ENCODE results near the gene COBL.

The COBL gene

GRCh38 chr7:51270965-51271364 is 45.6 kb downstream of the COBL start:
- DNase-seq, result no peak

DNA sequence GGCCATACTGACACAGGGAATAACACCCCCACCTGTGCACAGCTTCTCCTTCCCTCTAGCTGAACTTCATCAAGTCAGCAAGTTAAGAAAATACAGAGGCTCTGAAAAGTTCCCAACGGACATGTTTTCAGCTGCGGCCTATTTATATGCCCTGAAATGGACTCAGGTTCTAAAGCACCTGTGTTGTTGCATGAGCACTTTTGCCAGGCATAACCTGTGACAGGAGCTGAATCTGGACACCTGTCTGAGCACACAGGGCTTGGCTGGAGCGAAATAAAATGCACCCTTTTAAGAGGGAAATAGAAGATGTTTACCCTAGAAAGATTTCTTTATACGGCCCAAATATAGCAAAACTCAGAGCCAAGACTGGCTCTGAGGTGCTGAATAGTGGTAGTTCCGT is 46.7 kb downstream of the COBL start:
- peak; percentile 89 for DNase-seq

- no peak for DNase-seq
These were observed 47.3 kb downstream of the COBL start for GRCh38 chr7:51269321-51269720.

DNA sequence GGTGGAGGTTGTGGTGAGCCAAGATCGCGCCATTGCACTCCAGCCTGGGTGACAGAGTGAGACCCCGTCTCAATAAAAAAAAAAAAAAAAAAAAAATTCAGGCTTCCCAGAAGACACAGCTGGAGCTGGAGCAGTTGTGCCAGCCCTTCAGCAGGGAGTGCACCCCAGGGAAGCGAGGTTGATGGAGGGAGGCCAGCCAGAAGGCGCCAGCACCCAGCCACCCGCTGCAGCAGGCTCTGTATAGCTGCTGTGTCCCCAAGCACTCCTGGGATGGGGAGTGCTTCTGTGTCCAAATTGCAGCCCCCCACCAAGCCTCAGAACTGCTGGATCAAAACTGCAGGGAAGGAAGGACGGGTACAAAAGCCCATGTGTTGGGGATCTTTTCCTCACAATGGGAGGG is 47.8 kb downstream of the COBL start:
- peak; percentile 47 for DNase-seq

DNA sequence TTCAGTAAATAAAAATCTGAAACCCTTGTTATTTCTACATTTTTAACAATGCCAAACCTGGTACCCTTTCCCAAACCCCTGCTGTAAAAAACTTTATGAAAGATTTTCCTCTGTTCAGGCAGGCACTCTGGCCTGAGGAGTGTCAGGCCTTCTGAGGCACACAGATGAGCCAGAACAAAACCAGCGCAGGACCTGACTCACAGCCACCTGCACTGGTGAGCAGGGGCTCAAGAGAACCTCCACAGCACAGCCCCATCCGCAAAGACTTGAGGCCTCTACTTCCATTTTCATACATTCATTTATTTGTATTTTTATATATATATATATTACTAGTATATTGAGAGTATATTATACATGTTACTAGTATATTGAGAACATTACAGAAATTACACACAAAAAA is 49.4 kb downstream of the COBL start:
- peak; percentile 37 for DNase-seq

GRCh38 chr7:51265066-51265907 is 51.3 kb downstream of the COBL start:
- DNase-seq, result peak; percentile 85

DNA sequence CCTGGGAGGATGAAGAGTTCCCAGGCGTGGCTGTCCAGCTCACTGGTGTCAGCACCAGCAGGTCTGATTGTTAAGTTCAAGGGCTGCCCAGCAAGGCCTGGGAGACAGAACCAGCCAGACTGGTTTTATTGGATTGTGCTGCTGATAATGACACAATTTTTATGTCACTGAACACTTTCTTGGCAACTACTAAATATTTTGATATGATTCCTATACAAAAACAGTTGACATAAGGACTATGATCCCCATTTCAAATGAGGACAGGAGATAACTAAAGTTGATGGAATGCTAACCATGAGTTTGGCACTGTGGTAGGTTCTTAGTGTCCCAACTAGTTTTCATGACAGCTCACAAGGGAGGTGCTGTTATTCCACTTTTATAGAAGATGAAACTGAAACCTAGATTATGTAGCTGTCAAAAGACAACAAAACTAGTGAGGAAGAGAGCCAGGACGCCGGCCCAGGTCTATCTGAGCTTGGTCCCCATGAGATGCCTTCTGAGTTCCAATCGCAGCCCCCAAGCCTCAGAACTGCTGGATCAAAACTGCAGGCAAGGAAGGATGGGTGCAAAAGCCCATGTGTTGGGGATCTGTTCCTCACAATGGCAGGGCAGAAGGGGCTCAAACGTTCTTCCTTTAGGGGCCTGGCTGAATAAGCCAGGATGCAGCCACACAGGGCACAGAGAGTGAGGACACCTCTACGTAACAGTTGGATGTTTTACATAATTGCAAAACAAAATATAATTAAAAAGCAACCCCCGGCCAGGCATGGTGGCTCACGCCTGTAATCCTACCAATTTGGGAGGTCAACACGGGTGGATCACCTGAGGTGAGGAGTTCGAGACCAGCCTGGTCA is 52.8 kb downstream of the COBL start:
- peak; percentile 76 for DNase-seq

DNA sequence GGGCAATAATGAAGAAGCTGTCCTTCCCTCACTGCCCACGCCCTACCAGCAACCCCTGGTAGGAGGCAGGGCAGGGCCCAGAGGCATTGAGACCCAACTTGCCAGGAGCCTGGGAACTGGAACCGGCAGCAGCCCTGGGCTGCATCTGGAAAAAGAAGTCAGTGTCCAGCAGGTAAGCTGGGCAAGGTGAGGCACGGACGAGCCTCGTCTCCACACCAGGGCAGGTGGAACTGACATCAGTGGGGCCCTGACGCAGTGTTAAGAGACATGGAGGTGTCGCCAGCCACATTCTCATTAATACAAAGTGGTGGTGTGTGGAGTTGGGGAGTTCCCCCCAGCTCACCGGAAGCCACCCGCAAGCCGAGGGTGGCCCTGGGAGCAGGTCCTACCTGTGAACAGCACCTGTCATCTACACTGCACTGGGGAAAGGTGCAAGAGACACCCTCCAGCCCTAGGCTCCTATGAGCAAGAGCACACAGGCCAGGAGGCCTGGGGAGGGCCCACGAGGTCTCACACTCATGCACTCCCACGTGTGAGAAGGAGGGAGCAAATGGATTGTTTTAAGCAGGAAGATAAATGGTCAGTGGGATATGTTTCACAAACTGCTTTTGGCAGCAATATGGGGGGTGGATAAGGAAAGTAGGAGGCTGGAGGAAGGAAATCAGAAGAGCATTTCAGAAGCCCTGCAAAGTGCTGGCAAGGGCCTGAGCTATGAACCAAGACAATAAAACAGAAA is 53.6 kb downstream of the COBL start:
- peak; percentile 39 for DNase-seq

- peak; percentile 97 for DNase-seq
These were observed 54.4 kb downstream of the COBL start for GRCh38 chr7:51261950-51262795.

DNA sequence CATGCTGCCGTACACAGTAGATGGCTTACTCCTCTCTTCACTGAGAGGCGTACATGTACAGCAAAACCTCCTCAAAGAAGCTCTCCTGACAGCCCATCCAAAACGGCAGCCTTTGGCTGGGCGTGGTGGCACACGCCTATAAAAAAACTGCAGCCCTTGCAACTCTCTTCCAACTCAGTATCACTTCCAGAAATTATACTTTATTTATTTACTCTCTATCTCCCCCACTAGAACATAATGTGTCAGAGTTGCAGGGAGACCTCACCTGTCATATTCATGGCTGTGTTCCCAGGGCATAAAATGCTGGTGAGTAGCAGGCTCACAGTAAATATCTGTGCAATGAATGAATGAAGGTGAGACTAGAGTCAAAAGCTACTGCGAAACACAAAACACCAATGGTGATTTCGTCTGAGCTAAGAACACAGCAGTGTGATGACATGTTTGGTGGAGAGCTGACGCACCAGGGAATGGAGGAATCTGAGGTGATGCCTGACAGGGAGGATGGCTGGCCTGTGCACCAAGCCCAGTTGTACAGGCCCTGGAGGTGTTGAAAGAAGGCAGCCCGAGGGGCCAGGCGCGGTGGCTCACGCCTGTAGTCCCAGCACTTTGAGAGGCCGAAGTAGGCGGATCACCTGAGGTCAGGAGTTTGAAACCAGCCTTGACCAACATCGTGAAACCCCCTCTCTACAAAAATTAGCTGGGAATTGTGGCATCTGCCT is 55.3 kb downstream of the COBL start:
- DNase-seq, result peak; percentile 93

GRCh38 chr7:51260516-51260915 is 56.1 kb downstream of the COBL start:
- DNase-seq, result no peak

DNA sequence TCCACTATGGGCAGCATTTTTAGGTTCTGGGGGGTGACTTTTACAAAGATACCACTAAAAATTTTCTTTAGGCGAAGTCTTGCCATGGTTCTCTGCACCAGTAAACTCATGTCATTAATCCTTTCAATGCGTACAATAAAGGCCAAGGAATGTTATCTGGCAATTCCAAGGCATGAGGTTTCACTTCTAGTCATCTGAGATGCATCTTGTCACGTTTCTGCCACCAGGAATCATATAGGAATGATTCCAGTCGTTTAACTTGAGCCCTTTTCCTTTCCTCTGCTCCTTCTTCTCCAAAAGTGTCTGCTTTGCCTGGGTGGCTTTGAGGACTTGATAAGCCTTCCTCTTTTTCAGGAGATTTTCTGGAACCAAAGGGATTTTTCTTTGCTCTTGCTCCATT is 56.8 kb downstream of the COBL start:
- DNase-seq, result no peak

- DNase-seq, result no peak
These were observed 59.7 kb downstream of the COBL start for GRCh38 chr7:51256916-51257315.

- DNase-seq, result peak; percentile 74
These were observed 60.3 kb downstream of the COBL start for GRCh38 chr7:51256209-51256781.

DNA sequence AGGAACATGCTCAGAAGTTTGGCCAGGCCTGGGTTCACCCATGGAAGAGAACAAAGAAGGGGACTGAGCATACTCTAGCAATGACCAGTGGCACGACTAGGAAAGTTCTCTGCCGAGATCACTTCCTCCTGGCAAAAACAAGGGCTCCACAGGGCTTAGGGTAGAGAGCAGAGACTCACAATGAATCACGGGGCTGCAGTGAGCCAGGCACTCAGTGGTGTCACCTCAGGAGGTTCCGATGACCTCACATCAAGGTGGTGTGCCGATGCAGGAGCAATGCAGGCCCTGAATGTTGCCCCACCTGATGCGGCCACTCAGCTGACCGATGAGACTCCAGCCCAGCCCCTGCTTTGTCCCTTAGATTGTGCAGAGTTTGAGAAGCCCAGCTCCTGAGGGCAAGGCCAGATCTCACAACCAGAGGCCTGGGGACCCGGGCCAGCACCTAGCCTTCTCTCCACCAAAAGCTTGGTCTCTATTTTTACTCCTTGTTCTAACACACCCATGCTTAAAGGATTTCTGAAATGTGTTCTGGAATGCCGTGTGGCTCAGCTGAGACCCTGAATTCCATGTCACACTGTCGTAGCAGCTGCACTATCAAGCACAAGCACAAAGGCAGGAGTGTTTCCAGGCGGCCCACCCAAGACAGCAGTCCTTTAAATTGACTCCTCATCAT is 60.9 kb downstream of the COBL start:
- DNase-seq, result peak; percentile 49

- DNase-seq, result peak; percentile 48
These were observed 61.6 kb downstream of the COBL start for GRCh38 chr7:51255036-51255435.

DNA sequence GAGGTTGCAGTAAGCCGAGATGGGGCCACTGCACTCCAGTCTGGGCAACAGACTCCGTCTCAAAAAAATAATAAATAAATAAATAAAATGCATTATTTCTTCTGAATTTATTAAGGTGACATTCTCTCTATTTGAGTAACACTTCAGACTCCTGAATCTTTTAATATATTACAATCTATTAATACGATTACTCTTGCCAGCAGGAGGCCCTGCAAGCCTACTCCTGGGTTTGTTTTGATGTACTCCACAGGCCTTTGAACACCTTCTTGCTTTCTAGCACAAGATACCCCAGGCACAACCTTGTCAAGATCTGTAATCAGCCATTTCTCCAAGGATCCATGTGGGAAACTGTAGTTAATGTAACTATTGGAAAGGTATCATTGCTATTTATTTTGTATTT is 63.5 kb downstream of the COBL start:
- peak; percentile 42 for DNase-seq

DNA sequence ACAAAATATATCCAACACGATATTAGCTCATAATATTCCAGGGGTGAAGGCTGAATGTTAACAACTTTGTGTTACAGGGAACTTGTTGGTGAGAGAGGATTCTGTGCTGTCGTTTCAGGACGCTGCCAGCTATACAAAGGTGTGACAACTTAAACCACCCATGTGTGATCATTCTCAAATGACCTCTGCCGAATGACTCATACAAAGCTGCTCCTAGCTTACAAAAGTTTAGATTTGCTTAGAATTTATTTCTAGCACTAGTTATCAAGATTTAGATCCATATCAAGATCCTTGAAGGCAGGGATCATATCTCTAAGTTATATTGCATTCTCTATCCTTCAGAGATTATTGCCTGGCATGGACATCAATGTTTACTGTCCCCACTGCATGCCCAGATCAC is 65.3 kb downstream of the COBL start:
- no peak for DNase-seq

- DNase-seq, result no peak
These were observed 66.1 kb downstream of the COBL start for GRCh38 chr7:51250512-51250911.

DNA sequence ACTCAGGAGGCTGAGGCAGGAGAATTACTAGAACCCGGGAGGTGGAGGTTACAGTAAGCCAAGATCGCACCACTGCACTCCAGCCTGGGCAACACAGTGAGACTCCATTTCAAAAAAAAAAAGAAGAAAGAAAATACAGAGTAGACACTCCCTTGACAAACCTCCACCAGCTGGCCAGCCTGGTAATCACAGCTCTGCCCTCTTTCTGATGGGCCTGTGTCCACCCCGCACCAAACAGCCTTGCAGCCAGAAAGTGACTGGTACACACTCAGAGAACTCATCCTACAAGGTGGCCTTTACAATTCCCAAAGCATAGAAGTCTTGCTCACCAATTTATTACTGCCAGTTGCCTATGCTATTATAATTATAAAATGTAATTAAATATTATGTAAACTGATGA is 66.6 kb downstream of the COBL start:
- no peak for DNase-seq
